Measurements from ENCODE around the gene CARD10.

The CARD10 gene

DNA sequence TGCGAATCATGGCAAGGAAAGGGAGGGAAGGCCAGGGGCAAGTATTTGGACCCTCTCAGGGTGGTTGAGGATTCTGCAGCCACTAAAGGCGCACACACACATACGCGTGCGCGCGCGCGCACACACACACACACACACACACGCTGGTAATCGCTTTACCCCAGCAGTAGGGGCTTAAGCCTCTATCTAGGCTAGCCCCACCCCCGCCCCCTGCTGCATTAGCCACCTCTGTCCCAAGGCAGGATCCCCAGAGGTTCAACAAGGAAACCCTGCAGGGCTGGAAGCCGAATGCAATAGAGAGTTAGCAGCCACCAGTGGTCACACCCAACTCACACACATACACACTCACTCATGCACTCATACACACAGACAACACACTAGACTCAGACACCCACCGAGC is 63.3 kb downstream of the CARD10 start:
- no peak overlapping the region for H3K9ac ChIP-seq (ENCODE audit: low read depth, low read length, poor library complexity, severe bottlenecking)
- no peak overlapping the region for H3K4me2 ChIP-seq (ENCODE audit: low read depth, low read length, poor library complexity, severe bottlenecking)
- no peak overlapping the region for H2AFZ ChIP-seq (ENCODE audit: low read length)
- no peaks in the 10 kb centered on the region for H3K36me3 ChIP-seq (ENCODE audit: insufficient read depth, low read length)
- H3K27me3 ChIP-seq (ENCODE audit: insufficient read depth, low read length, poor library complexity, severe bottlenecking), result no peaks in the 10 kb centered on the region
- no peaks in the 10 kb centered on the region for H3K79me2 ChIP-seq (ENCODE audit: insufficient read depth, low read length)
- no peaks in the 10 kb centered on the region for H4K20me1 ChIP-seq (ENCODE audit: insufficient read depth, low read length, poor library complexity, severe bottlenecking)
- no peak overlapping the region for H3K4me3 ChIP-seq (ENCODE audit: low read length, poor library complexity, severe bottlenecking)
- no peaks in the 10 kb centered on the region for H3K9me3 ChIP-seq (ENCODE audit: insufficient read depth, low read depth, low read length)
- no peaks in the 10 kb centered on the region for H3F3A ChIP-seq (ENCODE audit: low read depth)
- no peaks in the 10 kb centered on the region for H3K9me2 ChIP-seq (replicated peaks; ENCODE audit: low read depth, low read length)
- no peaks in the 10 kb centered on the region for H3K4me1 ChIP-seq (ENCODE audit: insufficient read depth, low read length, poor library complexity, severe bottlenecking)
- TF ChIP-seq, protein P1, sequence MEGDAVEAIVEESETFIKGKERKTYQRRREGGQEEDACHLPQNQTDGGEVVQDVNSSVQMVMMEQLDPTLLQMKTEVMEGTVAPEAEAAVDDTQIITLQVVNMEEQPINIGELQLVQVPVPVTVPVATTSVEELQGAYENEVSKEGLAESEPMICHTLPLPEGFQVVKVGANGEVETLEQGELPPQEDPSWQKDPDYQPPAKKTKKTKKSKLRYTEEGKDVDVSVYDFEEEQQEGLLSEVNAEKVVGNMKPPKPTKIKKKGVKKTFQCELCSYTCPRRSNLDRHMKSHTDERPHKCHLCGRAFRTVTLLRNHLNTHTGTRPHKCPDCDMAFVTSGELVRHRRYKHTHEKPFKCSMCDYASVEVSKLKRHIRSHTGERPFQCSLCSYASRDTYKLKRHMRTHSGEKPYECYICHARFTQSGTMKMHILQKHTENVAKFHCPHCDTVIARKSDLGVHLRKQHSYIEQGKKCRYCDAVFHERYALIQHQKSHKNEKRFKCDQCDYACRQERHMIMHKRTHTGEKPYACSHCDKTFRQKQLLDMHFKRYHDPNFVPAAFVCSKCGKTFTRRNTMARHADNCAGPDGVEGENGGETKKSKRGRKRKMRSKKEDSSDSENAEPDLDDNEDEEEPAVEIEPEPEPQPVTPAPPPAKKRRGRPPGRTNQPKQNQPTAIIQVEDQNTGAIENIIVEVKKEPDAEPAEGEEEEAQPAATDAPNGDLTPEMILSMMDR (conservative IDR thresholded peaks at IDR 0.05; ENCODE audit: low read length), result no peak
- TF ChIP-seq EZH2phosphoT487 (IDR thresholded peaks at IDR 0.05; ENCODE audit: borderline replicate concordance), result no peak

DNA sequence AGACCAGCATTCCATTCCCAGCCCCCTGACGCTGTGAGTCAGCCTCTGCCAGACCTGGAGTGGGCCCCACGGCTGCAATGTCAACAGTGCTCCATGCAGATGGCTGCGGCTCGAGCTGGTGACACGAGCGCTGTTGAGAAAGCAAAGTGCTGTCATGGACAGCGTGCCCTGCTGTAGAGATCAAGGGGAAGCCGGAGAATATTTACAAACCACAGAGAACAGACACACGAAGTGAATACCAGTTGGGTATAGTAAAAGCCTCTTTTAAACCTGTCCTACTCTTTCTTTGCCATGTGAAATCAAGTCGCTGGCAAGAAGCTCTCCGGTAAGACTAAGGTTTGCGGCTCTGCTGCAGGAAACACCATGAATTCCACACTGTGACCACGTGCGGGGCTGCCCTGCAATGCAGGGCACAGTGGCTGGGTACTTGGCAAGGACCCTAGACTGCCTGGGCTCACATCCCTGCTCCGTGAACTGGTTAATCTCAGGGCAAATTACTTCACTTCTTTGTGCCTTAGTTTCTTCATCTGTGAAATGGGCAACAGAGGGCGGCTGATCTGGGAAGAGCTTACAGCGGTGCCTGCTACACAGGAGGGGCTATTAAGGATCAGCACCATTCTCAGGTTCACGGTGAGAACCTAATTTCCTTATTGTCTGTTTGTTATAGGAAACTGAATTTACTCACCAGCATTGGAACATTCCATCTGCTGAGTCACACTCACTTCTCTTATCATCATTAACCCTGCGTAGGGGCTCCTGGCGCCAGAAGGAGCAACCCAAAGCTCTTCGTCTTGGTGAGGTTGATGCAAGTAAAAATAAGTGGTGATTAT is 64.1 kb downstream of the CARD10 start:
- no peaks in the 10 kb centered on the region for H3K27me3 ChIP-seq (ENCODE audit: insufficient read depth, low read length, poor library complexity, severe bottlenecking)
- H3F3A ChIP-seq (ENCODE audit: low read depth), result no peaks in the 10 kb centered on the region
- TF ChIP-seq EZH2phosphoT487 (IDR thresholded peaks at IDR 0.05; ENCODE audit: borderline replicate concordance), result no peak
- H3K4me2 ChIP-seq (ENCODE audit: low read depth, low read length, poor library complexity, severe bottlenecking), result no peak overlapping the region
- no peak overlapping the region for H2AFZ ChIP-seq (ENCODE audit: low read length)
- H3K9me2 ChIP-seq (replicated peaks; ENCODE audit: low read depth, low read length), result no peaks in the 10 kb centered on the region
- H3K4me3 ChIP-seq (ENCODE audit: low read length, poor library complexity, severe bottlenecking), result no peak overlapping the region
- H3K9ac ChIP-seq (ENCODE audit: low read depth, low read length, poor library complexity, severe bottlenecking), result no peak overlapping the region
- no peaks in the 10 kb centered on the region for H3K79me2 ChIP-seq (ENCODE audit: insufficient read depth, low read length)
- H3K36me3 ChIP-seq (ENCODE audit: insufficient read depth, low read length), result no peaks in the 10 kb centered on the region
- no peaks in the 10 kb centered on the region for H3K4me1 ChIP-seq (ENCODE audit: insufficient read depth, low read length, poor library complexity, severe bottlenecking)
- no peaks in the 10 kb centered on the region for H4K20me1 ChIP-seq (ENCODE audit: insufficient read depth, low read length, poor library complexity, severe bottlenecking)
- no peaks in the 10 kb centered on the region for H3K9me3 ChIP-seq (ENCODE audit: insufficient read depth, low read depth, low read length)

DNA sequence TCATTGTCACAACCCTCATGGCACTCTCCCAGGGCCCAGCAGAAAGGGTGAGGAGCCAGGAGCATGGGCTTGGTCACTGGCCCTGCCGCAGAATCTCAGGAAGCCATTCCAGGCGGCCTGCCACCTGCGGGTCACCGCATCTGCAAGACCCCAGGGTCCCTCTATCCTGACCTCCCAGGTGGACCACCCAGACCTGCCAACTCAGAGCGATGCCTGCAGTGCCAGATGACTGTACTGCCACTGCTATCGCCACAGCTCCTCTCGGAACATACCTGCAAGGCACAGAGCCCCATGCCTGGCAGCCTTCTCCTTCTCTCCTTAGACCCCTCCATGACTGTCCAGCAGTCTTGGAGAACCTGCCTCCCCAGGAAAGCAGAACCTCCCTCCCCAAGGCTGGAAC is 65.5 kb downstream of the CARD10 start:
- H2AFZ ChIP-seq (ENCODE audit: low read length), result no peak overlapping the region
- no peak overlapping the region for H3K9ac ChIP-seq (ENCODE audit: low read depth, low read length, poor library complexity, severe bottlenecking)
- no peaks in the 10 kb centered on the region for H4K20me1 ChIP-seq (ENCODE audit: insufficient read depth, low read length, poor library complexity, severe bottlenecking)
- H3K79me2 ChIP-seq (ENCODE audit: insufficient read depth, low read length), result no peaks in the 10 kb centered on the region
- H3K9me3 ChIP-seq (ENCODE audit: insufficient read depth, low read depth, low read length), result no peaks in the 10 kb centered on the region
- no peaks in the 10 kb centered on the region for H3K27me3 ChIP-seq (ENCODE audit: insufficient read depth, low read length, poor library complexity, severe bottlenecking)
- TF ChIP-seq EZH2phosphoT487 (IDR thresholded peaks at IDR 0.05; ENCODE audit: borderline replicate concordance), result no peak
- TF ChIP-seq, protein P1 (conservative IDR thresholded peaks at IDR 0.05; ENCODE audit: low read length), result no peak
- H3K9me2 ChIP-seq (replicated peaks; ENCODE audit: low read depth, low read length), result no peaks in the 10 kb centered on the region
- H3K4me1 ChIP-seq (ENCODE audit: insufficient read depth, low read length, poor library complexity, severe bottlenecking), result no peaks in the 10 kb centered on the region
- H3K4me3 ChIP-seq (ENCODE audit: low read length, poor library complexity, severe bottlenecking), result no peak overlapping the region
- no peaks in the 10 kb centered on the region for H3F3A ChIP-seq (ENCODE audit: low read depth)
- H3K36me3 ChIP-seq (ENCODE audit: insufficient read depth, low read length), result no peaks in the 10 kb centered on the region
- no peak overlapping the region for H3K4me2 ChIP-seq (ENCODE audit: low read depth, low read length, poor library complexity, severe bottlenecking)

DNA sequence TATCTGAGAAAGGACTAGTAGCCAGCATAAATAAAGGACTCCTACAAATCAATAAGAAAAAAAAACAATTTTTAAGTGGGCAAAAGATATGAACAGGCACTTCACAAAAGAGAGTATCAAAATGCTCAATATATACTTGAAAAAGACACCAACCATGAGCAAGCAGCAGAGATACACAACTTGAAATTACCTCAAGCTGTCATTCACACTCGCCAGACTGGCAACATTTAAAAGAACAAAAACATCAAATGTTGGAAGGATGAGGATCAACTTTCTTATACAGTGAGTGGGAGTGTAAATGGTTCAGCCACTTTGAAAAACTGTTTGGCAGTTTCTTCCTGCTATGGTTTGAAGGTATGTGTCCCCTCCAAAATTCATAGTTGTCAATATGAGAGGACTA is 68.0 kb downstream of the CARD10 start:
- Histone ChIP-seq H3K9me3 (ENCODE audit: insufficient read depth, low read depth, low read length) (no peaks in the 10 kb centered on the region), H3K36me3 (ENCODE audit: insufficient read depth, low read length) (no peaks in the 10 kb centered on the region), H3K4me2 (ENCODE audit: low read depth, low read length, poor library complexity, severe bottlenecking) (no peak overlapping the region), H3K9me2 (replicated peaks; ENCODE audit: low read depth, low read length) (no peaks in the 10 kb centered on the region), H3K4me3 (ENCODE audit: low read length, poor library complexity, severe bottlenecking) (no peak overlapping the region), H4K20me1 (ENCODE audit: insufficient read depth, low read length, poor library complexity, severe bottlenecking) (no peaks in the 10 kb centered on the region), H3K4me1 (ENCODE audit: insufficient read depth, low read length, poor library complexity, severe bottlenecking) (no peaks in the 10 kb centered on the region), H3K79me2 (ENCODE audit: insufficient read depth, low read length) (no peaks in the 10 kb centered on the region), H3K9ac (ENCODE audit: low read depth, low read length, poor library complexity, severe bottlenecking) (no peak overlapping the region), H3K27me3 (ENCODE audit: insufficient read depth, low read length, poor library complexity, severe bottlenecking) (no peaks in the 10 kb centered on the region), H2AFZ (ENCODE audit: low read length) (no peak overlapping the region), H3F3A (ENCODE audit: low read depth) (no peaks in the 10 kb centered on the region)
- TF ChIP-seq EZH2phosphoT487 (IDR thresholded peaks at IDR 0.05; ENCODE audit: borderline replicate concordance), result no peak
- TF ChIP-seq, protein P1 (conservative IDR thresholded peaks at IDR 0.05; ENCODE audit: low read length), result no peak

All from Loucy (cell line).